ENCODE data around the gene PAQR8.
A peak's percentile ranks its signal among the peaks of the same experiment; 100 is the strongest.

PAQR8 gene

GRCh38 chr6:52390361-52390727 lies 28.4 kb downstream of the PAQR8 start:
- H3K27ac ChIP-seq = no peak overlapping the region

DNA sequence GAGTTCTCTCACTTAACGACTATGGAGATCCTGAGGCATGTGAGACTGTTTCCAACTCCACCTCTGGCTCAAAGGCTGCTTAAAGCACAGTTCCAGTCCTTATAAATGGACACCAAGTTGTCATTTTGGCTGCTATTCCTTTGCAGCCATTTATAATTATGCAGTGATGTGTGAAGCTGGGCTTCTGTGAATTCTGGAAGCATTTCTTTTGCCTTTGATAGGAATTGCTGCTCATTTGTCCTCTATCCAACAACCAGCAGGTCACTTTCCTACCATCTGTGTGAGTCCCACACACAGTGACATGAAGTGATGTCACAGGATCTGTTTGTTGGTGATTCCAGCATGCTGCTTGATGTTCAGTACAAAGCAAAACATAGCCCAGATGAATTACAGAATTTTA lies 29.6 kb downstream of the PAQR8 start:
- no peak for TF ChIP-seq ZFX (IDR thresholded peaks at IDR 0.05)
- no peak for TF ChIP-seq CTCF (conservative IDR thresholded peaks at IDR 0.05)
- H3K27ac ChIP-seq = no peak overlapping the region; the same call in 1 of the 2 replicates

More at GRCh38 chr6:52390361-52390727, 28.4 kb downstream of the PAQR8 start:
- TF ChIP-seq ZFX (IDR thresholded peaks at IDR 0.05) (no peak), CTCF (conservative IDR thresholded peaks at IDR 0.05) (no peak)

DNA sequence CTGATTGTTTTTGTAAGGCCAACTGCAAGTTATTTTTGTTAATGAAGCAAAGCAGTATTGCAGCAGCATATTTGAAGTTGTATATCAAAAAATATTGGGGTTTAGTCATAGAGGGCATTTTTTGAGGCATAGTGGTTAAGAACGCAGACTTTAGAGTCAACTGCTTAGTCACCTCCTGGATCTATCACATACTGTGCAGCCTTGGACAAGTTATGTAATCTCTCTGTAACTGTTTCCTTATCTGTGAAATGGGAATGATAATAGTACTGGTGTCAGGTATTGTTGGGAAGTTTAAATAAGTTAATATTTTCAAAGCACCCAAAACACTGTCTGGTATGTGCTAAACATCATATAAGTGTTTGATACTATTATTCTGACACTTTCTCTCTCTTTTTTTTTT lies 31.0 kb downstream of the PAQR8 start:
- H3K27ac ChIP-seq = no peak overlapping the region
- TF ChIP-seq ZFX (IDR thresholded peaks at IDR 0.05) (no peak), CTCF (conservative IDR thresholded peaks at IDR 0.05) (no peak)

DNA sequence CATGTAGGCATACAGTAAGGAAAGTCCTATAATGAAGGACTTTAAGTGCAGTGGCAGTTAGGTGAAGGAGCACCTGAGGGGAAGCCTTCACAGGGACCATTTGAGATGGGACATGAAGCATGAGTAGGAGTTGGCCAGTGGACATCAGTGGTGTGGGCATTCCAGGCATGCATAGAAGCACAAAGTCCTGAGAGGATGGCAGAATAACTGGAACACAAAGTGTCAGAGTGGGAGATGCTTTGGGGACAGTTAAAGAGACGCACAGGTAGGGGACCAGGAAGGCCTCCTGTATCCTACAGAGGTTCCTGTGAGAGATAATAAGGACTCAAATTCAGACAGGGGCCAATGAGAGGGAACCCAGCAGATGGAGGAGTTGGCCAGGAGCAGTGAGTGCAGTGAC lies 31.8 kb downstream of the PAQR8 start:
- TF ChIP-seq ZFX (IDR thresholded peaks at IDR 0.05) = no peak
- no peak for TF ChIP-seq CTCF (conservative IDR thresholded peaks at IDR 0.05)
- H3K27ac ChIP-seq = no peak overlapping the region

- TF ChIP-seq CTCF (conservative IDR thresholded peaks at IDR 0.05) (no peak), ZFX (IDR thresholded peaks at IDR 0.05) (no peak)
- H3K27ac ChIP-seq = no peak overlapping the region
Observed at GRCh38 chr6:52394251-52394666, 32.3 kb downstream of the PAQR8 start.

- no peak overlapping the region for H3K27ac ChIP-seq
- TF ChIP-seq ZFX (IDR thresholded peaks at IDR 0.05) (no peak), CTCF (conservative IDR thresholded peaks at IDR 0.05) (no peak)
Observed at GRCh38 chr6:52395969-52396368, 34.0 kb downstream of the PAQR8 start.

DNA sequence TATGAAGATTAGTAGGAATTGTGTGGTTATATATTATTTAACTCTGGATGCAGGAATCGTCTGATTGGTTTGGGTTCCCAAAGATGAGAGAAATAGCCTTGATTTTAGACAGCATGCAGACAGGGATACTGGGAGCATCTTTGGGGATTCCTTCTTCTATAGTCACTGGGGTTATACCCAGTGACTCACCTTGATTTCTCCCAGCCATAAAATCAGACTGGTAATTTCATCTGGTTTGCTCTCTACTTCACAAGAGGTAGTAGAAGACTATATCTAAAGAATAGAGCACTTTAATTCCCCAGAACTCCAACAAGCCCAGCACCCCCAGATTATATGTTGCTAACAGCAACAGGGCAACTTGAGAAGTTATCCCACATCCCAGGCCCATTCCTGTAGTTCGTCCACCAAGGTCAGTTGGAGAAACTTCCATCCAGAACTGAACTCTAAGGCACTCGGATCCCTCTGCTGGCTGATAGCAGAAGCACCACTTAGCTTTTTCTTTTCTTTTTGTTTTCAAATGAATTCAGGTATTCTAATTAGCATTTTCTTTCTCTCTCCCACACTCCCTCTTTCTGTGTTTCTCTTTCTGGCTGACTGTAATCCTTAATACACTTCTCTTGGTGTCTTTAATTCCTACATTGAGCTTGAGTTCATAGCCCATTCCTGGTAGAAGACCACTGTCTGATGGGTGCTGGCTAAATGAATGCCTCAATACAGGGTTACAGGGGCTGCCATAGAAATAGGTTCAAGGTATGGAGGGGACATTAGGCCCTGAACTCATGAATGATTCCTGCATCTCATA lies 37.8 kb downstream of the PAQR8 start:
- no peak overlapping the region for H3K27ac ChIP-seq
- TF ChIP-seq CTCF (conservative IDR thresholded peaks at IDR 0.05) = peak; percentile 92
- no peak for TF ChIP-seq ZFX (IDR thresholded peaks at IDR 0.05)

Measured in C4-2B (cell line).